Skeletal muscle tissue (tissue), 4 donors: Measurements from ENCODE around the gene FOXRED2. TPM values are rescaled to one million over a fixed set of nuclear protein-coding genes. Genes with fewer than 3 reads are reported as not detected.
A peak's percentile ranks its signal among the peaks of the same experiment; 100 is the strongest.

Experiments
- H3K27ac ChIP-seq: one replicate; pipeline ENCODE4 v1.7.0; 2013; ENCODE audit warnings: mild to moderate bottlenecking, low read depth, low read length, inconsistent platforms
- H3K27me3 ChIP-seq, 3 donors: one replicate each; pipeline ENCODE4 v1.7.0; 2013; ENCODE audit warnings: low read length in 3 of 3; ENCODE audit not compliant: control insufficient read depth in 3 of 3, insufficient read depth in 3 of 3
- H3K36me3 ChIP-seq, 3 donors: one replicate each; pipeline ENCODE4 v1.7.0; 2013; ENCODE audit warnings: low read length in 3 of 3; ENCODE audit not compliant: control insufficient read depth in 3 of 3, insufficient read depth in 3 of 3
- H3K4me1 ChIP-seq, 3 donors: one replicate each; pipeline ENCODE4 v1.7.0; 2013; ENCODE audit warnings: low read length in 3 of 3, mild to moderate bottlenecking in 3 of 3; ENCODE audit not compliant: control insufficient read depth in 3 of 3, insufficient read depth in 3 of 3
- H3K4me3 ChIP-seq, 3 donors: one replicate each; pipeline ENCODE4 v1.7.0; 2013; ENCODE audit warnings: low read length in 3 of 3
- H3K9ac ChIP-seq, 3 donors: one replicate each; pipeline ENCODE4 v1.7.0; 2013; ENCODE audit warnings: low read length in 3 of 3, mild to moderate bottlenecking in 3 of 3, moderate library complexity in 2 of 3, low read depth in 1 of 3
- H3K9me3 ChIP-seq, 3 donors: one replicate each; pipeline ENCODE4 v1.7.0; 2013; ENCODE audit warnings: low read length in 3 of 3; ENCODE audit not compliant: control insufficient read depth in 3 of 3
- total RNA-seq: library from RNA; depleted of rRNA; stranded (reverse); fragments of >200 nt; gene quantifications from one replicate; pipeline ENCODE4 v1.2.3, GENCODE V29; 2014
- donor health status: Osteomylitis.

FOXRED2 gene
- total RNA-seq, 1 donor from 2014 or later, result 14.6 TPM

DNA sequence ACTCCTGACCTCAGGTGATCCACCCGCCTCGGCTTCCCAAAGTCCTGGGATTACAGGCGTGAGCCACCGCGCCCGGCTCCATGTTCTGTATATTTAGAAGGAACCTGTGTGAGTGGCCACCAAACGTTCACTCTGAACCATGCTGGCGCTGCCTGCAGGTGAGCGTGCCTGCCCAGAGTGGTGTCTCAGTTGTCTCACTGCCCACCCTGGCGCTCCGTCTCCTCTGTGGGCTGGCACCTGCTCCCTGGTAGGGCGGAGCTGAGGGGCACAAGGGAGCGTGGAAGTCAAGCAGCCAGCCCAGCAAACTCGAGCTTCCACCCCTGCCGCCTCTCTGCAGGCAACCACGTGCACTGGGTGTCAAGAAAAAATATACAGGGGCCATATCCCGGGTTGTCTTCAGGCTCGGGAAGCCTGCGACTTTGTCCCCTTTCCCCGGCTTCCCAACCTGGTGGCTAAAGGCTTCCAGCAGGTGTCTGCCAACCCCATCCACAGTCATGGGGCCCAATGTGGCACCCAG lies 42.1 kb downstream of the FOXRED2 start:
- Histone ChIP-seq H3K36me3 (peaks cover 0 to 6% (median 3%) of the 10 kb centered on the region in 3 donors), H3K9ac (peak overlapping the region; percentile 67 to 82 (median 81)), H3K27me3 (no peaks in the 10 kb centered on the region), H3K4me3 (peak overlapping the region in 2 of 3 donors; percentile 2 to 49), H3K27ac (peak overlapping the region; percentile 98), H3K9me3 (no peaks in the 10 kb centered on the region), H3K4me1 (peaks cover 72 to 80% (median 75%) of the 10 kb centered on the region in 3 donors)

DNA sequence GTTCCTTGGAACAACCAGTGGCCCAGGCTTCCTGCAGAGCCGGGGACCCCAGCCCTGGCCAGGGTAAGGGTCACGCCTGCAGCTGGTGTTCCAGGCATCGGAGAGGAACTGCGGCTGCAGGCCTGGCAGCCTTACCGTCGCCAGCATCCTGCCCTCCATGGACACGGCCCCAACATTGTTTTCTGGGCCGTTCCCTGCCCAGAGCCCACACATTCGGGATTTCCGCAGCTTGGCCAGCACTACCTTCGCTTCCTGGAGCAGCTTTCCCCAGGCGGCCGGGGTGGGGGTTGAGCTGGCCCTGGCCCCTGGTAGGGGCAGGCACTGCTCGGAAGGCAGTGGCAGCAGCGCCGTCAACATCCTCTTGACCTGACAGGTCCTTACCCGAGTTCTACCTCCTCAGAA lies 43.1 kb downstream of the FOXRED2 start:
- H3K9me3 ChIP-seq, result no peaks in the 10 kb centered on the region
- H3K27ac ChIP-seq, result peak overlapping the region; percentile 98
- H3K9ac ChIP-seq, result peak overlapping the region; percentile 54 to 71 (median 68)
- peaks cover 67 to 72% (median 69%) of the 10 kb centered on the region in 3 donors for H3K4me1 ChIP-seq
- peaks cover 0 to 6% (median 3%) of the 10 kb centered on the region in 3 donors for H3K36me3 ChIP-seq
- no peaks in the 10 kb centered on the region for H3K27me3 ChIP-seq
- H3K4me3 ChIP-seq, result peak overlapping the region in 1 of 3 donors; percentile 13

GRCh38 chr22:36461665-36462649 lies 44.9 kb downstream of the FOXRED2 start:
- Histone ChIP-seq H3K9me3 (no peaks in the 10 kb centered on the region), H3K4me1 (peaks cover 61 to 64% (median 64%) of the 10 kb centered on the region in 3 donors), H3K27me3 (no peaks in the 10 kb centered on the region), H3K4me3 (peak overlapping the region in 1 of 3 donors; percentile 35), H3K27ac (peak overlapping the region; percentile 92), H3K36me3 (peaks cover 0 to 4% (median 2%) of the 10 kb centered on the region in 3 donors), H3K9ac (peak overlapping the region; percentile 54 to 75 (median 69))

DNA sequence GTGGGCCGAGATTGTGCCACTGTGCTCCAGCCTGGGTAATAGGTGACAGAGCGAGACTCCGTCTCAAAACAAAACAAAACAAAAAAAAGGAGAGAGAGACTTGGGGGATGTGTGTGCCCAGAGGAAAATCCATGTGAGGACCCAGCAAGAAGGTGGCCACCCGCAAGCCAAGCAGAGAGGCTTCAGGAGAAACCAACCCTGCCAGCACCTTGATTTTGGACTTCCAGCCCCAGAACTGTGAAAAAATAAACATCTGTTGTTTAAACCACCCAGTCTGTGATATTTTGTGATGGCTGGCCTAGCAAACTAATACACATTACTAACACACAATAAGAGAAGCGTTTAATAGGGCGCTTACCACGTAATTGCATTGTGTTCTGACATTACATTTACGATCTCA lies 46.6 kb downstream of the FOXRED2 start:
- H3K27me3 ChIP-seq, result no peaks in the 10 kb centered on the region
- H3K4me1 ChIP-seq, result peaks cover 51 to 55% (median 54%) of the 10 kb centered on the region in 3 donors
- no peaks in the 10 kb centered on the region for H3K9me3 ChIP-seq
- no peak overlapping the region for H3K4me3 ChIP-seq
- no peaks in the 10 kb centered on the region for H3K36me3 ChIP-seq
- H3K9ac ChIP-seq, result peak overlapping the region in 1 of 3 donors; percentile 38
- no peak overlapping the region for H3K27ac ChIP-seq

DNA sequence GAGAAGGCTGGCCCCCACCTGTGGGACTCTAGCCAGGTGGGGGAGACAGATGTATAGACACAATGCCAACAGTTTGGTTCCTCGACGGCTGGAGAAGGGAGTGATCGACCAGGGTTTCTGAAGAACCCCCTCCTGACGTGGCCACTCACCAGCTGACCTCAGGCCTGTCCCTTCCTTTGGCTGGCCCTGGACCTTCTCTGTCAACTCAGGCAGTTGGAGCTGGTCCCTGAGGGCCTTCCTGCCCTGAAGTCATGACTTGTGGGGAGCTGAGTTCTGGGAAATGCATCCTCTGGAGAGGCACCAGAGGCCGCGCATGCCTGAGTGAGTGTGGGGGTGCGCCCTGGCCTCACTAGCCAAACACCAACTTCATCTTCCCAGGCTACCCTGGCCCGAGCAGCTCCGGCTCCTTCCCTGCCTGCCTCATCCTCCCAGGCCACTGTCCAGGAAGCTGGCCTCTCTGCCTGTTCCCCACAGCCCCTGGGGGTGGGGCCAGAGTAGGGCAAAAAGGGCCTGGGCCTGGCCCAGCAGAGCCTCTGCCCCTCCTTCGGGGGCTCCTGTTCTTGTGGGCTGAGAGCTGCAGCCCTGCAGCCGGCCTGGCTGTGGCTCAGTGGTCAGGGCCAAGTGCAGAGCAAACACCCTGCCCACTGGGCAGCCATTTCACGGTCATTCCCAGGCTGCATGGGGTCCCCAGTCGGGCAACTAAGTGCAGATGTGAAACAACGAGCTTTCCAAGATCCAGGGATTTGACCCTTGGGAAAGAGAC lies 49.0 kb downstream of the FOXRED2 start:
- Histone ChIP-seq H3K4me3 (no peak overlapping the region), H3K27ac (peak overlapping the region; percentile 78), H3K9me3 (no peaks in the 10 kb centered on the region), H3K4me1 (peaks cover 36 to 44% (median 37%) of the 10 kb centered on the region in 3 donors), H3K9ac (peak overlapping the region; percentile 21 to 50 (median 23)), H3K27me3 (no peaks in the 10 kb centered on the region), H3K36me3 (no peaks in the 10 kb centered on the region)

- no peaks in the 10 kb centered on the region for H3K27me3 ChIP-seq
- H3K27ac ChIP-seq, result peak overlapping the region; percentile 98
- no peaks in the 10 kb centered on the region for H3K36me3 ChIP-seq
- H3K9me3 ChIP-seq, result no peaks in the 10 kb centered on the region
- H3K4me1 ChIP-seq, result peaks cover 33 to 45% (median 37%) of the 10 kb centered on the region in 3 donors
- H3K4me3 ChIP-seq, result no peak overlapping the region
- no peak overlapping the region for H3K9ac ChIP-seq
These were observed 50.4 kb downstream of the FOXRED2 start for GRCh38 chr22:36456464-36456845.

GRCh38 chr22:36455571-36456463 lies 51.0 kb downstream of the FOXRED2 start:
- H3K9me3 ChIP-seq, result no peaks in the 10 kb centered on the region
- peak overlapping the region; percentile 62 to 76 (median 66) for H3K4me3 ChIP-seq
- no peaks in the 10 kb centered on the region for H3K36me3 ChIP-seq
- peak overlapping the region; percentile 86 to 90 (median 89) for H3K9ac ChIP-seq
- no peaks in the 10 kb centered on the region for H3K27me3 ChIP-seq
- H3K27ac ChIP-seq, result peak overlapping the region; percentile 98
- H3K4me1 ChIP-seq, result peaks cover 32 to 41% (median 39%) of the 10 kb centered on the region in 3 donors

GRCh38 chr22:36454916-36455570 lies 51.8 kb downstream of the FOXRED2 start:
- H3K9ac ChIP-seq, result peak overlapping the region; percentile 86 to 90 (median 89)
- no peaks in the 10 kb centered on the region for H3K27me3 ChIP-seq
- peaks cover 32 to 41% (median 39%) of the 10 kb centered on the region in 3 donors for H3K4me1 ChIP-seq
- peak overlapping the region; percentile 98 for H3K27ac ChIP-seq
- H3K9me3 ChIP-seq, result no peaks in the 10 kb centered on the region
- no peaks in the 10 kb centered on the region for H3K36me3 ChIP-seq
- peak overlapping the region; percentile 66 to 76 (median 72) for H3K4me3 ChIP-seq
